ENCODE data around the gene SYT5. TPM values are rescaled to one million over a fixed set of nuclear protein-coding genes. Genes with fewer than 3 reads are reported as not detected.

SYT5 gene
- total and polyA plus RNA-seq, 2 of the 13 experiments (the other 11 are each of a cell fraction or from before 2014, with no cell fraction given): not detected

- TF ChIP-seq, protein P1, sequence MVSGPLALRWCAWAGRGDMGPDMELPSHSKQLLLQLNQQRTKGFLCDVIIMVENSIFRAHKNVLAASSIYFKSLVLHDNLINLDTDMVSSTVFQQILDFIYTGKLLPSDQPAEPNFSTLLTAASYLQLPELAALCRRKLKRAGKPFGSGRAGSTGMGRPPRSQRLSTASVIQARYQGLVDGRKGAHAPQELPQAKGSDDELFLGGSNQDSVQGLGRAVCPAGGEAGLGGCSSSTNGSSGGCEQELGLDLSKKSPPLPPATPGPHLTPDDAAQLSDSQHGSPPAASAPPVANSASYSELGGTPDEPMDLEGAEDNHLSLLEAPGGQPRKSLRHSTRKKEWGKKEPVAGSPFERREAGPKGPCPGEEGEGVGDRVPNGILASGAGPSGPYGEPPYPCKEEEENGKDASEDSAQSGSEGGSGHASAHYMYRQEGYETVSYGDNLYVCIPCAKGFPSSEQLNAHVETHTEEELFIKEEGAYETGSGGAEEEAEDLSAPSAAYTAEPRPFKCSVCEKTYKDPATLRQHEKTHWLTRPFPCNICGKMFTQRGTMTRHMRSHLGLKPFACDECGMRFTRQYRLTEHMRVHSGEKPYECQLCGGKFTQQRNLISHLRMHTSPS (CRISPR knock-in tag; IDR thresholded peaks at IDR 0.05; ENCODE audit: low read depth): 0 out of 2 replicates have a peak, but pooled peaks have one; percentile 6
- TF ChIP-seq ZBTB1 (CRISPR knock-in tag; IDR thresholded peaks at IDR 0.05; ENCODE audit: borderline replicate concordance): no peak
- TF ChIP-seq GLI4 (CRISPR knock-in tag; IDR thresholded peaks at IDR 0.05; ENCODE audit: borderline replicate concordance): peak; percentile 76; the same call in 1 of the 2 replicates
- TF ChIP-seq RBFOX2 (IDR thresholded peaks at IDR 0.05; ENCODE audit: low read depth, low read length): peak; percentile 56; the same call in 1 of the 2 replicates
- TF ChIP-seq, protein P2, sequence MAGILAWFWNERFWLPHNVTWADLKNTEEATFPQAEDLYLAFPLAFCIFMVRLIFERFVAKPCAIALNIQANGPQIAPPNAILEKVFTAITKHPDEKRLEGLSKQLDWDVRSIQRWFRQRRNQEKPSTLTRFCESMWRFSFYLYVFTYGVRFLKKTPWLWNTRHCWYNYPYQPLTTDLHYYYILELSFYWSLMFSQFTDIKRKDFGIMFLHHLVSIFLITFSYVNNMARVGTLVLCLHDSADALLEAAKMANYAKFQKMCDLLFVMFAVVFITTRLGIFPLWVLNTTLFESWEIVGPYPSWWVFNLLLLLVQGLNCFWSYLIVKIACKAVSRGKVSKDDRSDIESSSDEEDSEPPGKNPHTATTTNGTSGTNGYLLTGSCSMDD (CRISPR knock-in tag; IDR thresholded peaks at IDR 0.05): 0 out of 2 replicates have a peak, but pooled peaks have one; percentile 25
- peak; percentile 61; the same call in 1 of the 2 replicates for TF ChIP-seq ATF7-NPFF (CRISPR knock-in tag; IDR thresholded peaks at IDR 0.05; ENCODE audit: low read depth)
- TF ChIP-seq ZBTB3 (CRISPR knock-in tag; IDR thresholded peaks at IDR 0.05; ENCODE audit: borderline replicate concordance, low read depth): 0 out of 2 replicates have a peak, but pooled peaks have one; percentile 29
- TF ChIP-seq KLF6 (CRISPR knock-in tag; IDR thresholded peaks at IDR 0.05): 0 out of 2 replicates have a peak, but pooled peaks have one; percentile 43
- TF ChIP-seq WIZ (CRISPR knock-in tag; IDR thresholded peaks at IDR 0.05): 0 out of 2 replicates have a peak, but pooled peaks have one; percentile 33
- TF ChIP-seq HIVEP1 (CRISPR knock-in tag; IDR thresholded peaks at IDR 0.05): peak; percentile 63; the same call in 1 of the 2 replicates
- TF ChIP-seq MEF2D (CRISPR knock-in tag; IDR thresholded peaks at IDR 0.05): peak; percentile 98
- no peak for TF ChIP-seq DBP (CRISPR knock-in tag; IDR thresholded peaks at IDR 0.05; ENCODE audit: not compliant biosample characterization)
- peak; percentile 74 for TF ChIP-seq PHF21A (CRISPR knock-in tag; IDR thresholded peaks at IDR 0.05)
- TF ChIP-seq ZMYM2 (CRISPR knock-in tag; IDR thresholded peaks at IDR 0.05): peak; percentile 49; the same call in 1 of the 2 replicates
- peak; percentile 42 for TF ChIP-seq ZNF777 (CRISPR knock-in tag; IDR thresholded peaks at IDR 0.05)
- TF ChIP-seq ELF3 (CRISPR knock-in tag; IDR thresholded peaks at IDR 0.05): 0 out of 2 replicates have a peak, but pooled peaks have one; percentile 7
- no peak for TF ChIP-seq FIP1L1 (IDR thresholded peaks at IDR 0.05; ENCODE audit: borderline replicate concordance, insufficient read depth, low read depth, low read length)
- TF ChIP-seq ZNF572 (CRISPR knock-in tag; IDR thresholded peaks at IDR 0.05): peak; percentile 30; the same call in 1 of the 2 replicates
- no peak for TF ChIP-seq SNAPC2 (CRISPR knock-in tag; IDR thresholded peaks at IDR 0.05)
- TF ChIP-seq, protein P3, sequence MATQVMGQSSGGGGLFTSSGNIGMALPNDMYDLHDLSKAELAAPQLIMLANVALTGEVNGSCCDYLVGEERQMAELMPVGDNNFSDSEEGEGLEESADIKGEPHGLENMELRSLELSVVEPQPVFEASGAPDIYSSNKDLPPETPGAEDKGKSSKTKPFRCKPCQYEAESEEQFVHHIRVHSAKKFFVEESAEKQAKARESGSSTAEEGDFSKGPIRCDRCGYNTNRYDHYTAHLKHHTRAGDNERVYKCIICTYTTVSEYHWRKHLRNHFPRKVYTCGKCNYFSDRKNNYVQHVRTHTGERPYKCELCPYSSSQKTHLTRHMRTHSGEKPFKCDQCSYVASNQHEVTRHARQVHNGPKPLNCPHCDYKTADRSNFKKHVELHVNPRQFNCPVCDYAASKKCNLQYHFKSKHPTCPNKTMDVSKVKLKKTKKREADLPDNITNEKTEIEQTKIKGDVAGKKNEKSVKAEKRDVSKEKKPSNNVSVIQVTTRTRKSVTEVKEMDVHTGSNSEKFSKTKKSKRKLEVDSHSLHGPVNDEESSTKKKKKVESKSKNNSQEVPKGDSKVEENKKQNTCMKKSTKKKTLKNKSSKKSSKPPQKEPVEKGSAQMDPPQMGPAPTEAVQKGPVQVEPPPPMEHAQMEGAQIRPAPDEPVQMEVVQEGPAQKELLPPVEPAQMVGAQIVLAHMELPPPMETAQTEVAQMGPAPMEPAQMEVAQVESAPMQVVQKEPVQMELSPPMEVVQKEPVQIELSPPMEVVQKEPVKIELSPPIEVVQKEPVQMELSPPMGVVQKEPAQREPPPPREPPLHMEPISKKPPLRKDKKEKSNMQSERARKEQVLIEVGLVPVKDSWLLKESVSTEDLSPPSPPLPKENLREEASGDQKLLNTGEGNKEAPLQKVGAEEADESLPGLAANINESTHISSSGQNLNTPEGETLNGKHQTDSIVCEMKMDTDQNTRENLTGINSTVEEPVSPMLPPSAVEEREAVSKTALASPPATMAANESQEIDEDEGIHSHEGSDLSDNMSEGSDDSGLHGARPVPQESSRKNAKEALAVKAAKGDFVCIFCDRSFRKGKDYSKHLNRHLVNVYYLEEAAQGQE (IDR thresholded peaks at IDR 0.05; ENCODE audit: borderline replicate concordance in 1 of 2, low read depth in 1 of 2, low read length in 2 of 2): 0 out of 4 replicates have a peak, but pooled peaks of 1 of the 2 experiments have one; percentile 15
- TF ChIP-seq ELF1 (CRISPR knock-in tag; IDR thresholded peaks at IDR 0.05): peak; percentile 36; the same call in 1 of the 2 replicates
Observed at GRCh38 chr19:55209693-55210472, 29.8 kb upstream of the SYT5 start (continued).
